WTC11 (cell line): ENCODE data around the gene BAIAP2. TPM values are rescaled to one million over a fixed set of nuclear protein-coding genes. Genes with fewer than 3 reads are reported as not detected.
A peak's percentile ranks its signal among the peaks of the same experiment; 100 is the strongest.

Experiments
- ATAC-seq: fragments of 200-7000 bp; cut with Tn5 transposase; 2 replicates; pipeline ENCODE4 v1.10.0; 2021; ENCODE audit warnings: mild to moderate bottlenecking, moderate library complexity
- CTCF ChIA-PET: fragments of 300-600 bp; sonication (Branson Sonifier 250); formaldehyde crosslinking; loops from one replicate; lab custom pipeline; 2021; ENCODE audit warnings: antibody characterized with exemption; lab: Charles Lee
- POLR2A ChIA-PET: fragments of 350-600 bp; sonication (Branson Sonifier 250); formaldehyde crosslinking; loops from one replicate; lab custom pipeline; 2021; ENCODE audit warnings: antibody characterized with exemption; lab: Charles Lee
- DNase-seq: peaks from one replicate; pipeline ENCODE4 v3.0.0; 2021; ENCODE audit warnings: low spot score
- H3K27ac Mint-ChIP-seq: 2 replicates; pipeline ENCODE4 v1.8.0; 2021; ENCODE audit warnings: mixed read lengths
- H3K27me3 Mint-ChIP-seq: 2 replicates; pipeline ENCODE4 v1.8.0; 2021; ENCODE audit warnings: low read depth, mild to moderate bottlenecking, moderate library complexity, mixed read lengths
- H3K36me3 Mint-ChIP-seq: 2 replicates; pipeline ENCODE4 v1.8.0; 2021; ENCODE audit warnings: mixed read lengths
- H3K4me1 Mint-ChIP-seq: 2 replicates; pipeline ENCODE4 v1.8.0; 2022; ENCODE audit warnings: mixed read lengths
- H3K4me3 Mint-ChIP-seq: 2 replicates; pipeline ENCODE4 v1.8.0; 2021; ENCODE audit warnings: mild to moderate bottlenecking, moderate library complexity, mixed read lengths
- H3K9me3 Mint-ChIP-seq: 2 replicates; pipeline ENCODE4 v1.8.0; 2021; ENCODE audit warnings: mixed read lengths
- ATF1 ChIP-seq: sonication (generic); formaldehyde crosslinking; IDR thresholded peaks from 2 replicates; pipeline ENCODE4 v1.8.1; 2023; ENCODE audit warnings: mild to moderate bottlenecking, moderate library complexity, missing genetic modification reagents
- CREB1 ChIP-seq: sonication (generic); formaldehyde crosslinking; IDR thresholded peaks from 2 replicates; pipeline ENCODE4 v1.8.0; 2023; ENCODE audit warnings: mild to moderate bottlenecking, missing genetic modification reagents
- FOXK1 ChIP-seq: sonication (generic); formaldehyde crosslinking; IDR thresholded peaks from 2 replicates; pipeline ENCODE4 v1.8.0; 2022; ENCODE audit warnings: mild to moderate bottlenecking, moderate library complexity, missing genetic modification reagents
- HMGA2 ChIP-seq: fragments of 250-450 bp; sonication (Bioruptor Pico); IDR thresholded peaks from 2 replicates; pipeline ENCODE4 v1.4.0; 2021; ENCODE audit warnings: mild to moderate bottlenecking, moderate library complexity
- JUN ChIP-seq: sonication (generic); formaldehyde crosslinking; IDR thresholded peaks from 2 replicates; pipeline ENCODE4 v1.8.0; 2023; ENCODE audit warnings: mild to moderate bottlenecking, missing genetic modification reagents
- NR2C2 ChIP-seq: sonication (generic); formaldehyde crosslinking; IDR thresholded peaks from 2 replicates; pipeline ENCODE4 v1.8.0; 2022; ENCODE audit warnings: mild to moderate bottlenecking, missing genetic modification reagents
- PRRX2 ChIP-seq: fragments of 250-450 bp; sonication (Bioruptor Pico); IDR thresholded peaks from 2 replicates; pipeline ENCODE4 v1.8.0; 2021; ENCODE audit warnings: mild to moderate bottlenecking
- RELA ChIP-seq: sonication (generic); formaldehyde crosslinking; IDR thresholded peaks from 2 replicates; pipeline ENCODE4 v1.8.1; 2022; ENCODE audit warnings: missing genetic modification reagents, mild to moderate bottlenecking, borderline replicate concordance
- TP53 ChIP-seq: sonication (generic); formaldehyde crosslinking; IDR thresholded peaks from 2 replicates; pipeline ENCODE4 v1.8.1; 2023; ENCODE audit warnings: mild to moderate bottlenecking, missing genetic modification reagents
- ZNF121 ChIP-seq: sonication (generic); formaldehyde crosslinking; IDR thresholded peaks from 2 replicates; pipeline ENCODE4 v1.8.0; 2023; ENCODE audit warnings: missing genetic modification reagents
- ZNF138 ChIP-seq: sonication (generic); formaldehyde crosslinking; conservative IDR thresholded peaks from 2 replicates; pipeline ENCODE4 v1.8.1; 2022; ENCODE audit warnings: mild to moderate bottlenecking, moderate library complexity, missing genetic modification reagents
- ZNF423 ChIP-seq: fragments of 250-450 bp; sonication (Bioruptor Pico); IDR thresholded peaks from 2 replicates; pipeline ENCODE4 v2.1.2; 2022; ENCODE audit warnings: mild to moderate bottlenecking, moderate library complexity
- total RNA-seq: library from RNA; stranded (reverse); gene quantifications from 3 replicates; pipeline ENCODE4 v1.2.3, GENCODE V29; 2021
- TF ChIP-seq, protein P1 (sequence below): sonication (generic); formaldehyde crosslinking; IDR thresholded peaks from 2 replicates; pipeline ENCODE4 v1.8.1; 2023; ENCODE audit warnings: mild to moderate bottlenecking, missing genetic modification reagents
- TF ChIP-seq, protein P2 (sequence below): sonication (generic); formaldehyde crosslinking; IDR thresholded peaks from 2 replicates; pipeline ENCODE4 v1.8.0; 2023; ENCODE audit warnings: missing genetic modification reagents, mild to moderate bottlenecking, borderline replicate concordance
- TF ChIP-seq, protein P3 (sequence below): sonication (generic); formaldehyde crosslinking; IDR thresholded peaks from 2 replicates; pipeline ENCODE4 v1.8.0; 2022; ENCODE audit warnings: mild to moderate bottlenecking, missing genetic modification reagents
- TF ChIP-seq, protein P4 (sequence below): sonication (generic); formaldehyde crosslinking; IDR thresholded peaks from 2 replicates; pipeline ENCODE4 v1.8.0; 2022; ENCODE audit warnings: mild to moderate bottlenecking, missing genetic modification reagents
- TF ChIP-seq, protein P5 (sequence below): fragments of 250-450 bp; sonication (Bioruptor Pico); conservative IDR thresholded peaks from 2 replicates; pipeline ENCODE4 v1.9.0; 2021; ENCODE audit warnings: mild to moderate bottlenecking
- TF ChIP-seq, protein P6 (sequence below): sonication (generic); formaldehyde crosslinking; conservative IDR thresholded peaks from 2 replicates; pipeline ENCODE4 v1.8.1; 2023; ENCODE audit warnings: mild to moderate bottlenecking, low read depth, missing genetic modification reagents, moderate library complexity
- TF ChIP-seq, protein P7 (sequence below): sonication (generic); formaldehyde crosslinking; IDR thresholded peaks from 2 replicates; pipeline ENCODE4 v1.8.0; 2022; ENCODE audit warnings: mild to moderate bottlenecking, missing genetic modification reagents

BAIAP2 gene
- total RNA-seq, 1 experiment from 2014 or later, result 20.7 TPM

DNA sequence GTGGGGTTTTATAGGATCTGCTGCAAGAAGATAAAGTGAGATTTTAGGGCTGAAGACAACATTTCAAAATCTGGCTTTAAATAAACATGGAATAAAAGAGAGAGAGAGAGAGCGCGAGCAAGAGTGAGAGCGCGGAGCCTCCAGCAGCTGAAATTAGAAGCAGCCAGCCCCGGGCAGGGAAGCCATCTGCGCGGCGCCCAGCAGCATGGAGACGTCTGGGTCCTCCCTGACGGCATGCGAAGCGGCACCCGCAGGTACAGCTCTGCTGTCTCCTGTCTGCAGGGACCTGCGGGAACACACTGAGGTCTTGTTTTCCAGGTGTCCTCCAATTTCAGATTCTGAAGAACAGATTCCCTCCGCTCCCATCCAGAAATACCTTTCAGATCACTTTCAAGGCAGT lies 7.9 kb upstream of the BAIAP2 start:
- peaks cover 5% of the 10 kb centered on the region for H3K4me1 Mint-ChIP-seq
- ChIA-PET POLR2A (no interaction called here), CTCF (no interaction called here)
- no peaks in the 10 kb centered on the region for H3K36me3 Mint-ChIP-seq
- ATAC-seq, result no peak
- H3K27me3 Mint-ChIP-seq, result peaks cover 3% of the 10 kb centered on the region; the same call in 1 of the 2 replicates
- peak overlapping the region; percentile 57; the same call in 1 of the 2 replicates for H3K27ac Mint-ChIP-seq
- TF ChIP-seq, protein P1, sequence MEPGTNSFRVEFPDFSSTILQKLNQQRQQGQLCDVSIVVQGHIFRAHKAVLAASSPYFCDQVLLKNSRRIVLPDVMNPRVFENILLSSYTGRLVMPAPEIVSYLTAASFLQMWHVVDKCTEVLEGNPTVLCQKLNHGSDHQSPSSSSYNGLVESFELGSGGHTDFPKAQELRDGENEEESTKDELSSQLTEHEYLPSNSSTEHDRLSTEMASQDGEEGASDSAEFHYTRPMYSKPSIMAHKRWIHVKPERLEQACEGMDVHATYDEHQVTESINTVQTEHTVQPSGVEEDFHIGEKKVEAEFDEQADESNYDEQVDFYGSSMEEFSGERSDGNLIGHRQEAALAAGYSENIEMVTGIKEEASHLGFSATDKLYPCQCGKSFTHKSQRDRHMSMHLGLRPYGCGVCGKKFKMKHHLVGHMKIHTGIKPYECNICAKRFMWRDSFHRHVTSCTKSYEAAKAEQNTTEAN (CRISPR knock-in tag), result no peak
- TF ChIP-seq, protein P2, sequence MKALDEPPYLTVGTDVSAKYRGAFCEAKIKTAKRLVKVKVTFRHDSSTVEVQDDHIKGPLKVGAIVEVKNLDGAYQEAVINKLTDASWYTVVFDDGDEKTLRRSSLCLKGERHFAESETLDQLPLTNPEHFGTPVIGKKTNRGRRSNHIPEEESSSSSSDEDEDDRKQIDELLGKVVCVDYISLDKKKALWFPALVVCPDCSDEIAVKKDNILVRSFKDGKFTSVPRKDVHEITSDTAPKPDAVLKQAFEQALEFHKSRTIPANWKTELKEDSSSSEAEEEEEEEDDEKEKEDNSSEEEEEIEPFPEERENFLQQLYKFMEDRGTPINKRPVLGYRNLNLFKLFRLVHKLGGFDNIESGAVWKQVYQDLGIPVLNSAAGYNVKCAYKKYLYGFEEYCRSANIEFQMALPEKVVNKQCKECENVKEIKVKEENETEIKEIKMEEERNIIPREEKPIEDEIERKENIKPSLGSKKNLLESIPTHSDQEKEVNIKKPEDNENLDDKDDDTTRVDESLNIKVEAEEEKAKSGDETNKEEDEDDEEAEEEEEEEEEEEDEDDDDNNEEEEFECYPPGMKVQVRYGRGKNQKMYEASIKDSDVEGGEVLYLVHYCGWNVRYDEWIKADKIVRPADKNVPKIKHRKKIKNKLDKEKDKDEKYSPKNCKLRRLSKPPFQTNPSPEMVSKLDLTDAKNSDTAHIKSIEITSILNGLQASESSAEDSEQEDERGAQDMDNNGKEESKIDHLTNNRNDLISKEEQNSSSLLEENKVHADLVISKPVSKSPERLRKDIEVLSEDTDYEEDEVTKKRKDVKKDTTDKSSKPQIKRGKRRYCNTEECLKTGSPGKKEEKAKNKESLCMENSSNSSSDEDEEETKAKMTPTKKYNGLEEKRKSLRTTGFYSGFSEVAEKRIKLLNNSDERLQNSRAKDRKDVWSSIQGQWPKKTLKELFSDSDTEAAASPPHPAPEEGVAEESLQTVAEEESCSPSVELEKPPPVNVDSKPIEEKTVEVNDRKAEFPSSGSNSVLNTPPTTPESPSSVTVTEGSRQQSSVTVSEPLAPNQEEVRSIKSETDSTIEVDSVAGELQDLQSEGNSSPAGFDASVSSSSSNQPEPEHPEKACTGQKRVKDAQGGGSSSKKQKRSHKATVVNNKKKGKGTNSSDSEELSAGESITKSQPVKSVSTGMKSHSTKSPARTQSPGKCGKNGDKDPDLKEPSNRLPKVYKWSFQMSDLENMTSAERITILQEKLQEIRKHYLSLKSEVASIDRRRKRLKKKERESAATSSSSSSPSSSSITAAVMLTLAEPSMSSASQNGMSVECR, result no peak
- TF ChIP-seq ATF1 (CRISPR knock-in tag) (no peak), FOXK1 (CRISPR knock-in tag) (no peak), ZNF138 (CRISPR knock-in tag) (no peak), JUN (no peak), PRRX2 (no peak), CREB1 (CRISPR knock-in tag) (no peak)
- TF ChIP-seq, protein P3, sequence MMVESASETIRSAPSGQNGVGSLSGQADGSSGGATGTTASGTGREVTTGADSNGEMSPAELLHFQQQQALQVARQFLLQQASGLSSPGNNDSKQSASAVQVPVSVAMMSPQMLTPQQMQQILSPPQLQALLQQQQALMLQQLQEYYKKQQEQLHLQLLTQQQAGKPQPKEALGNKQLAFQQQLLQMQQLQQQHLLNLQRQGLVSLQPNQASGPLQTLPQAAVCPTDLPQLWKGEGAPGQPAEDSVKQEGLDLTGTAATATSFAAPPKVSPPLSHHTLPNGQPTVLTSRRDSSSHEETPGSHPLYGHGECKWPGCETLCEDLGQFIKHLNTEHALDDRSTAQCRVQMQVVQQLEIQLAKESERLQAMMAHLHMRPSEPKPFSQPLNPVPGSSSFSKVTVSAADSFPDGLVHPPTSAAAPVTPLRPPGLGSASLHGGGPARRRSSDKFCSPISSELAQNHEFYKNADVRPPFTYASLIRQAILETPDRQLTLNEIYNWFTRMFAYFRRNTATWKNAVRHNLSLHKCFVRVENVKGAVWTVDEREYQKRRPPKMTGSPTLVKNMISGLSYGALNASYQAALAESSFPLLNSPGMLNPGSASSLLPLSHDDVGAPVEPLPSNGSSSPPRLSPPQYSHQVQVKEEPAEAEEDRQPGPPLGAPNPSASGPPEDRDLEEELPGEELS (CRISPR knock-in tag), result no peak
- TF ChIP-seq, protein P4, sequence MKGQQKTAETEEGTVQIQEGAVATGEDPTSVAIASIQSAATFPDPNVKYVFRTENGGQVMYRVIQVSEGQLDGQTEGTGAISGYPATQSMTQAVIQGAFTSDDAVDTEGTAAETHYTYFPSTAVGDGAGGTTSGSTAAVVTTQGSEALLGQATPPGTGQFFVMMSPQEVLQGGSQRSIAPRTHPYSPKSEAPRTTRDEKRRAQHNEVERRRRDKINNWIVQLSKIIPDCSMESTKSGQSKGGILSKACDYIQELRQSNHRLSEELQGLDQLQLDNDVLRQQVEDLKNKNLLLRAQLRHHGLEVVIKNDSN (CRISPR knock-in tag), result no peak
- TF ChIP-seq, protein P5, sequence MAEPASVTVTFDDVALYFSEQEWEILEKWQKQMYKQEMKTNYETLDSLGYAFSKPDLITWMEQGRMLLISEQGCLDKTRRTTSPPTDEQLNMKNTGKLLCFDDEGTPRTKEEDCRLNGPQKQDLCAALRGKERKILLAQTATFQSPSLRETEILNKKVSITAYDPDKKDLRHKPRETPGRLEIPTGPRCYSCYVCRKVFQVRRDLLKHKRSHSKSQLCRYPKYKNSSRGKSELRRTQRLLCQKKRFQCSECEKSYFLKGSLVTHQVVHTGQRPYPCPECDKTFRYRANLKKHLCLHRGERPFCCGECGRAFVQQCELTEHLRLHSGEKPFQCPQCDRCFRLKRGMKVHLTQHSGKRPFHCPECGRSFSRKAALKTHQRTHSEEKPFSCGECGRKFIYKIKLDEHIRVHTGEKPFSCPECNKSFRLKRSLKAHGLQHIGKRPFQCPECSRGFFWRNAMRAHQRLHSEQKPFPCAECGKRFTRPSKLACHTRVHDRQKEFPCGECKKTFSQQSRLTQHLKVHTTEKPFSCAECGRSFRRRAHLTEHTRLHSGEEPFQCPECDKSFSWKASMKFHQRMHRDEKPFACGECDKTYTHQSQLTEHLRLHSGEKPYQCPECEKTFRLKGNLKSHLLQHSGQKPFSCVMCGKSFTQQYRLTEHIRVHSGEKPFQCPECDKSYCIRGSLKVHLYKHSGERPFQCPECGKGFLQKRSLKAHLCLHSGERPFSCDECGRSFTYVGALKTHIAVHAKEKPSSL, result no peak
- no peak for DNase-seq
- H3K4me3 Mint-ChIP-seq, result no peak overlapping the region
- H3K9me3 Mint-ChIP-seq, result peaks cover 6% of the 10 kb centered on the region

DNA sequence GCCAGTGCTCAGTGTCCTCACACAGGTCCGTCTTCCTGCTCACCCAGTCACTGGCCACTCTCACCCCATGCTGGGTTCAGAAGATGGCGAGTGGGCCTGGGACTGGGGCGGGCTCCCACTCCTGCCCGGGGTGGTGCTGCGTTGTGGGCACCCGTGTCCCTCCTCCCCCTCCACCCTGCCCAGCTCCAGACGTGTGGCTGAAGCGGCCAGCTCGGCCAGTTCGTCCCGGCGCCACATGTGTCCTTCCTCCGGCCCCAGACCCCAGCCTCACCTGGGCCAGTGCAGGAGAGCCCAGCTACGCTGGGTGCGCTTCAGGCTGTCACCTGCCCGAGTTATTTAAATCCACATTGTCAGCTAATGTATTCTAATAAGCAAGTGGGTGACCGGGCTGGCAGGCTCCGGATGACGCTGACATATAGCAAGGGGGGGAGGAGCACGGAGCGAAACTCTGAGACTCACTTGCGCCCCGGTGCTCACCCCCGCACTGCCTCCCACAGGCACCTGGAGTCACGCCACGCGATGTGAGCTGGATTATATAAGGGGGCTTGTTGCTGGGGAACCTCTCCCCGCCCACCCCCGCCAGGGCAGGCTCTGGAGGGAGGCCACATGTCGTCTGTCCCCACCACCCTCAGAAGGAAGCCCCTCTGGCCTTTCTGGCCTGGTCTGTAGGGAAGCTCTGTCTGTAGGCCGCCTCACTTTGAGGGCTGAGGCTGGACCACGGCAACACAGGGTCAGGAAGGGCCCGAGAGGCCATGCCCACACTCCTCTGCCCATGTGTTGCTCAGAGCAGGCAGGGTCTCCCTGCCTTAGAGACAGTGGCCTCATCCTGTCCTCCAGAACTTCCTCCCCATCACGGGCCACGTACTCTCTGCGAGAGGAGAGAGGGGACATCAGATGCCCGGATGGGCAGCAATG lies 7.1 kb upstream of the BAIAP2 start:
- no peaks in the 10 kb centered on the region for H3K36me3 Mint-ChIP-seq
- ChIA-PET POLR2A (interaction anchor here (0.6 kb wide), 1 partner anchor 30 kb away, joined by 5 read pairs; no protein-coding TSS in a partner anchor), CTCF (interaction anchor here (0.6 to 1.3 kb wide), 3 partner anchors 74 to 128 kb away, joined by 3 to 4 read pairs (median 3); no protein-coding TSS in a partner anchor)
- H3K27ac Mint-ChIP-seq, result no peak overlapping the region
- H3K4me1 Mint-ChIP-seq, result peaks cover 5% of the 10 kb centered on the region
- peaks cover 6% of the 10 kb centered on the region for H3K9me3 Mint-ChIP-seq
- DNase-seq (no peak), ATAC-seq (no peak)
- H3K27me3 Mint-ChIP-seq, result peaks cover 3% of the 10 kb centered on the region; the same call in 1 of the 2 replicates
- no peak overlapping the region for H3K4me3 Mint-ChIP-seq
- TF ChIP-seq, protein P6, sequence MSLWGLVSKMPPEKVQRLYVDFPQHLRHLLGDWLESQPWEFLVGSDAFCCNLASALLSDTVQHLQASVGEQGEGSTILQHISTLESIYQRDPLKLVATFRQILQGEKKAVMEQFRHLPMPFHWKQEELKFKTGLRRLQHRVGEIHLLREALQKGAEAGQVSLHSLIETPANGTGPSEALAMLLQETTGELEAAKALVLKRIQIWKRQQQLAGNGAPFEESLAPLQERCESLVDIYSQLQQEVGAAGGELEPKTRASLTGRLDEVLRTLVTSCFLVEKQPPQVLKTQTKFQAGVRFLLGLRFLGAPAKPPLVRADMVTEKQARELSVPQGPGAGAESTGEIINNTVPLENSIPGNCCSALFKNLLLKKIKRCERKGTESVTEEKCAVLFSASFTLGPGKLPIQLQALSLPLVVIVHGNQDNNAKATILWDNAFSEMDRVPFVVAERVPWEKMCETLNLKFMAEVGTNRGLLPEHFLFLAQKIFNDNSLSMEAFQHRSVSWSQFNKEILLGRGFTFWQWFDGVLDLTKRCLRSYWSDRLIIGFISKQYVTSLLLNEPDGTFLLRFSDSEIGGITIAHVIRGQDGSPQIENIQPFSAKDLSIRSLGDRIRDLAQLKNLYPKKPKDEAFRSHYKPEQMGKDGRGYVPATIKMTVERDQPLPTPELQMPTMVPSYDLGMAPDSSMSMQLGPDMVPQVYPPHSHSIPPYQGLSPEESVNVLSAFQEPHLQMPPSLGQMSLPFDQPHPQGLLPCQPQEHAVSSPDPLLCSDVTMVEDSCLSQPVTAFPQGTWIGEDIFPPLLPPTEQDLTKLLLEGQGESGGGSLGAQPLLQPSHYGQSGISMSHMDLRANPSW (CRISPR knock-in tag), result no peak
- TF ChIP-seq TP53 (CRISPR knock-in tag), result no peak
- TF ChIP-seq ZNF121, result no peak
- no peak for TF ChIP-seq NR2C2 (CRISPR knock-in tag)
- TF ChIP-seq HMGA2, result no peak
- no peak for TF ChIP-seq RELA
- no peak for TF ChIP-seq ZNF423 (CRISPR knock-in tag)
- TF ChIP-seq, protein P7, sequence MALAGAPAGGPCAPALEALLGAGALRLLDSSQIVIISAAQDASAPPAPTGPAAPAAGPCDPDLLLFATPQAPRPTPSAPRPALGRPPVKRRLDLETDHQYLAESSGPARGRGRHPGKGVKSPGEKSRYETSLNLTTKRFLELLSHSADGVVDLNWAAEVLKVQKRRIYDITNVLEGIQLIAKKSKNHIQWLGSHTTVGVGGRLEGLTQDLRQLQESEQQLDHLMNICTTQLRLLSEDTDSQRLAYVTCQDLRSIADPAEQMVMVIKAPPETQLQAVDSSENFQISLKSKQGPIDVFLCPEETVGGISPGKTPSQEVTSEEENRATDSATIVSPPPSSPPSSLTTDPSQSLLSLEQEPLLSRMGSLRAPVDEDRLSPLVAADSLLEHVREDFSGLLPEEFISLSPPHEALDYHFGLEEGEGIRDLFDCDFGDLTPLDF (CRISPR knock-in tag), result no peak
